Retinal pigment epithelial cell (primary cell): Measurements from ENCODE around the gene FAR1.

Source experiments
- DNase-seq: peaks from one replicate; pipeline ENCODE4 v3.0.0-alpha.2; 2010; ENCODE audit warnings: low read depth
- H3K4me3 ChIP-seq: 2 replicates; pipeline ENCODE4 v1.5.1; 2011; ENCODE audit warnings: mild to moderate bottlenecking, low read length, control low read depth, moderate library complexity
- TF ChIP-seq, protein P1 (sequence below): conservative IDR thresholded peaks from 2 replicates; pipeline ENCODE4 v1.5.1; 2011; ENCODE audit warnings: low read depth, low read length, control low read depth, inconsistent platforms

The FAR1 gene

DNA sequence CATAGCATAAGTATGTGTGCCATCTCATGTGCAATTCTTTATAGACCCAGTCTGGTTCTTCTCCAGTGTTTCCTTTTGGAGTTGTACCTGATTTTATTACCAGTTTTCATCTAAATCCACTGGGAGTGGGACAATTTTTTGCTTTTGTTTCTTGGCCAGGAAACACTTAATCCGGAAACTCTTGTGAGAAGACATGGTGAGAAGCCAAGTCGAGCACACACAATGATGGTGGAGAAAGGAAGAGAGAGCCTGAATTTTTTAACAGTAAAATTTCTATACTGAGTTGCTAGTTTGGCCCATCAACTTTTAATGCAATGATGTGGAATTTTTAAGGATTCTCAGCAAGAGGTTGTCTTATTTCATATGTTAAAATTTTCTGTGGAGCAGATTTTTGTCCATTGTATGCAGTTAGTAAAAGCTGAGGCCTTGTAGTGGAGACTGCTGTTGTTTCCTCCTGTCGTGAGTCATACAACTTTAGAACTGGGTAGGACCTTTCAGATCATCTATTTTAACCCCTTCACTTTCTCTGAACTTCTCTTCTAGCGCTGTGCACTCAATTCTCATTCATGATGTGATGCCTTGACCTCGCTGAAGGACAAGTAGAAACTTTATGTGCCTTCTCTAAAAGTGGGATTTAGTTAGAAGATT lies 17.1 kb downstream of the FAR1 start:
- no peak for DNase-seq
- H3K4me3 ChIP-seq: no peak overlapping the region
- TF ChIP-seq, protein P1, sequence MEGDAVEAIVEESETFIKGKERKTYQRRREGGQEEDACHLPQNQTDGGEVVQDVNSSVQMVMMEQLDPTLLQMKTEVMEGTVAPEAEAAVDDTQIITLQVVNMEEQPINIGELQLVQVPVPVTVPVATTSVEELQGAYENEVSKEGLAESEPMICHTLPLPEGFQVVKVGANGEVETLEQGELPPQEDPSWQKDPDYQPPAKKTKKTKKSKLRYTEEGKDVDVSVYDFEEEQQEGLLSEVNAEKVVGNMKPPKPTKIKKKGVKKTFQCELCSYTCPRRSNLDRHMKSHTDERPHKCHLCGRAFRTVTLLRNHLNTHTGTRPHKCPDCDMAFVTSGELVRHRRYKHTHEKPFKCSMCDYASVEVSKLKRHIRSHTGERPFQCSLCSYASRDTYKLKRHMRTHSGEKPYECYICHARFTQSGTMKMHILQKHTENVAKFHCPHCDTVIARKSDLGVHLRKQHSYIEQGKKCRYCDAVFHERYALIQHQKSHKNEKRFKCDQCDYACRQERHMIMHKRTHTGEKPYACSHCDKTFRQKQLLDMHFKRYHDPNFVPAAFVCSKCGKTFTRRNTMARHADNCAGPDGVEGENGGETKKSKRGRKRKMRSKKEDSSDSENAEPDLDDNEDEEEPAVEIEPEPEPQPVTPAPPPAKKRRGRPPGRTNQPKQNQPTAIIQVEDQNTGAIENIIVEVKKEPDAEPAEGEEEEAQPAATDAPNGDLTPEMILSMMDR: no peak

DNA sequence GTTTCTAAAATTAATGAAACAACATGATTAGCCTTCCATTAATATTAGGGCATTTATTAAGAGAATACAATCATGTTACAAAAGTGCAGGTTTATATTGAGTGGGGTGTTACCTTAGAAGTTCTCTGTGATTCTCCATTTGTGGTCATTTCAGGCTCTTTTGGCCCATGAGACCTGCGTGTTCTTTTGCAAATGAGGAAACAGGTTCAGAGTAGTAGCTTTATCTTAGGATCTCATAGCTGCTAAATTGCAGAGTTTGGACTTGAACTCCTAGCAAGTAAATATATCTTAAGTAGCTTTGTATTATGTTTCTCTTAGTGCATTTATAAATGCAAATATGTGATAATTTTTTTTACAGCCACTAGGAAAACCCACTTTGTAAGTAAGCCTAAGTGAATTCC lies 18.3 kb downstream of the FAR1 start:
- TF ChIP-seq, protein P1: no peak
- DNase-seq: no peak
- no peak overlapping the region for H3K4me3 ChIP-seq

DNA sequence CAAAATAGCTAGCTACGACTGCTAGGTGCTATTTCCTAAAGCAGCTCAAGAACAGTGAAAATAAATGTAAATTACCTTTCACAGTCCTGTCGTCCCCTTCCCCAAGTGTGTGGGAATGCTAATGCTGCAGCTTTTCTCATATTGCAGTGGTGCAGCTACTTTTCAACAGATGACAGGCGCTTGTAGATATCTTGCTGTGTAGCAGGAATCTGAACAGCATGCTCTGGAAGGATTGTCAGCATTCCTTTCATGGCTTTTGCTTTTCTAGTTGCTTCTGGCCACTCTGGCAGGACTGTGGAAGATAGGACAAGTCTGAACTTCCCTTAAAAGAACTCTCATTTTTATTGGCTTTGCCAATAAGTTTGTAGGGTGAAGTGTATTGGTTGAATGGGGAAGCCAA lies 18.8 kb downstream of the FAR1 start:
- TF ChIP-seq, protein P1: no peak
- no peak overlapping the region for H3K4me3 ChIP-seq
- no peak for DNase-seq

DNA sequence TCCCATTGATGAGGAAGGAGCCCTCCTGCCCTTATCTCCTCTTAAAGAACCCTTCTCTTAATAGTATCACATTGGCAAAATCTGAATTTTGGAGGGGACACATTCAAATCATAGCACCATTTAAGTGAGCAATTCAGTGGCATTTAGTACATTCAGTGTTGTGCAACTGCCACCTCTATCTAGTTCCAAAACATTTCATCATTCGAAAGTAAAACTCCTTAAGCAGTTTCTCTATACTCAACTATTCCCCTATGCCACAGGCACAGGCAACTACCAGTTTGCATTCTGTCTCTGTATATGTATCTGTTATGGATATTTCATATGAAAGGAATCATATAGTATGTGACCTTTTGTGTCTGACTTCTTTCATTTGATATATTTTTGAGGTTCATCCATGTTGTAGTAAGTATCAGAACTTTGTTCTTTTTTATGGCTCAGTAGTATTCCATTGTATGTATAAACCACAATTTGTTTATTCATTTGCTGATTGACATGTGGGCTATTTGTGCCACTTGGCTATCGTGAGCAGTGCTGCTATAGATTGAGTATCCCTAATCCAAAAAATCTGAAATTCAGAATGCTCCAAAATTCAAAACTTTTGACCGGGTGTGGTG lies 22.9 kb downstream of the FAR1 start:
- H3K4me3 ChIP-seq: no peak overlapping the region
- TF ChIP-seq, protein P1: no peak
- no peak for DNase-seq

DNA sequence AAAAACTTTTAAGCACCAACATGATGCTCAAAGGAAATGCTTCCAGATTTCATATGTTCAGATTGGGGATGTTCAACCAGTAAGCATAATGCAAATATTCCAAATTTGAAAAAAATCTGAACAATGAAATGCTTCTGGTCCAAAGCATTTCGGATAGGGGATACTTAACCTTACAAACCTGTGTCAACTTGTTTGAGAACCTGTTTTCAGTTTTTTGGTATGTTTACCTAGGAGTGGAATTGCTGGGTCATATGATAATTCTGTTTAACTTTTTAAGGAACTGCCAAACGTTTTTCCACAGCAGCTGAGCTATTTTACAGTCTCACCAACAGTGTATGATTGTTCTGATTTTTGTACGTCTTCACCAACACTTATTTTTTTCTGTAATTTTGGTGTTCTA lies 23.7 kb downstream of the FAR1 start:
- DNase-seq: no peak
- TF ChIP-seq, protein P1: no peak
- no peak overlapping the region for H3K4me3 ChIP-seq

DNA sequence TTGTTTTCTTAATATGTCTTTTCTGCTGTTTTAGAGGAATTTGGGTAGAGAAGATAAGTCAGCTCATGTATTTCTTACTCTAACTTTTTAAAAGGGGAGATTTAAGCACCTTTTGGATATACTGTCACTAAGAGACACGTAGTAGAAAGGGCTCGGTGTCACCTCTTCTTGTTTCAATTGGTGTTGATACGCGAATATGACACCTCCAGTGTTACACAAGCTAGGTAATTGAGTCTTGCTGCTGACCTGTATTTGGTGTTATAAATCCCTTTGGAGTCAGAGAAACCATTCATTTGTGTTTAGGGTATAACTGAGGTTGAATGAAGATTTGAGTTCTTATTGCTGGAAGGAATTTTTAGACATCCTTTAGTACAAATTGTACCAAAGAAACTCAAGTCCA lies 25.6 kb downstream of the FAR1 start:
- H3K4me3 ChIP-seq: no peak overlapping the region
- DNase-seq: no peak
- TF ChIP-seq, protein P1: no peak

DNA sequence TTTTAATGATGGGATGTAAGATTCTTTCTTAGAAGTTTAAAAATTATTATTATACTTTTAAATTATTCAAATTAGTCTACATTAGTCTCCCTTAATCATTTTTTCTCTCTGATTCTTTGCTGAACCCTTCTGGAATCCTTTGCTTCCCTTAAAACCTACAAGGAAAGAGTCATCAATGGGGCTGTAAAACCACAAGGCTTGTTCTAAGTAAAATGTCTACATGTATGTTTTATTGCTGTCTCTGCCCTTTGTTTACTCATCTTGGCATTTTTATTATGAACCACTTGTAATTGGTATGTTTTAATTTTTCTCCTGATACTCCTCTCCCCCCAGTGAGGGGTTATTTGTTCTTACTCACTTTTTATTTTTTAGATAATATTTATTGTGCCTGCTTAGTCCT lies 27.4 kb downstream of the FAR1 start:
- H3K4me3 ChIP-seq: no peak overlapping the region
- TF ChIP-seq, protein P1: no peak
- no peak for DNase-seq
